Mesothelial cell of epicardium (in vitro differentiated cells): ENCODE measurements around the gene FSCN2. TPM values are rescaled to one million over a fixed set of nuclear protein-coding genes. Genes with fewer than 3 reads are reported as not detected.

Source experiments
- DNase-seq, 2 experiments: peaks; one replicate each; pipeline ENCODE4 v3.0.0; 2021; ENCODE audit warnings: low spot score in 2 of 2; ENCODE audit not compliant: unreplicated experiment in 2 of 2
- H3K27ac Mint-ChIP-seq: 2 replicates; pipeline ENCODE4 v1.8.0; 2021; ENCODE audit warnings: mixed read lengths
- H3K27me3 Mint-ChIP-seq: 2 replicates; pipeline ENCODE4 v1.8.0; 2021; ENCODE audit warnings: low read depth, mixed read lengths
- H3K36me3 Mint-ChIP-seq: 2 replicates; pipeline ENCODE4 v1.8.0; 2021; ENCODE audit warnings: mixed read lengths
- H3K4me1 Mint-ChIP-seq: 2 replicates; pipeline ENCODE4 v1.8.0; 2021; ENCODE audit warnings: mixed read lengths
- H3K4me3 Mint-ChIP-seq: 2 replicates; pipeline ENCODE4 v1.8.0; 2021; ENCODE audit warnings: mild to moderate bottlenecking, moderate library complexity, mixed read lengths
- H3K9me3 Mint-ChIP-seq: 2 replicates; pipeline ENCODE4 v1.8.0; 2021; ENCODE audit warnings: mixed read lengths
- CTCF ChIP-seq: fragments of 200-600 bp; sonication (generic); IDR thresholded peaks from one replicate; pipeline ENCODE4 v1.5.0; 2021; ENCODE audit warnings: antibody characterized with exemption; ENCODE audit not compliant: unreplicated experiment
- total RNA-seq: library from RNA; stranded (reverse); gene quantifications from 3 replicates; pipeline ENCODE4 v1.2.1, GENCODE V29; 2021

The FSCN2 gene
- total RNA-seq, 1 donor from 2014 or later = 17.3 TPM

GRCh38 chr17:81518113-81518784 lies 9.9 kb upstream of the FSCN2 start:
- H3K9me3 Mint-ChIP-seq = no peaks in the 10 kb centered on the region
- peak overlapping the region; percentile 44 for H3K27ac Mint-ChIP-seq
- H3K27me3 Mint-ChIP-seq = peaks cover 13% of the 10 kb centered on the region
- peak in 1 of 2 experiments; percentile 19 for DNase-seq
- peak overlapping the region; percentile 49 for H3K4me3 Mint-ChIP-seq
- TF ChIP-seq CTCF = no peak
- H3K4me1 Mint-ChIP-seq = peaks cover 36% of the 10 kb centered on the region
- H3K36me3 Mint-ChIP-seq = no peaks in the 10 kb centered on the region

GRCh38 chr17:81518785-81519283 lies 9.3 kb upstream of the FSCN2 start:
- peaks cover 13% of the 10 kb centered on the region for H3K27me3 Mint-ChIP-seq
- H3K9me3 Mint-ChIP-seq = no peaks in the 10 kb centered on the region
- peaks cover 34% of the 10 kb centered on the region for H3K4me1 Mint-ChIP-seq
- no peaks in the 10 kb centered on the region for H3K36me3 Mint-ChIP-seq
- no peak overlapping the region for H3K27ac Mint-ChIP-seq
- peak in 1 of 2 experiments; percentile 17 for DNase-seq
- peak overlapping the region; percentile 49 for H3K4me3 Mint-ChIP-seq
- no peak for TF ChIP-seq CTCF

- TF ChIP-seq CTCF = peak; percentile 92
- Mint-ChIP-seq H3K4me1 (peaks cover 34% of the 10 kb centered on the region), H3K36me3 (no peaks in the 10 kb centered on the region), H3K4me3 (peak overlapping the region; percentile 30), H3K9me3 (no peaks in the 10 kb centered on the region), H3K27me3 (peaks cover 13% of the 10 kb centered on the region), H3K27ac (no peak overlapping the region)
- DNase-seq = peak; percentile 48 to 70
Measured at GRCh38 chr17:81519284-81520020, 8.7 kb upstream of the FSCN2 start.

GRCh38 chr17:81520021-81520901 lies 7.9 kb upstream of the FSCN2 start:
- Mint-ChIP-seq H3K4me3 (peak overlapping the region; percentile 44), H3K27ac (no peak overlapping the region), H3K4me1 (peaks cover 31% of the 10 kb centered on the region), H3K27me3 (peaks cover 13% of the 10 kb centered on the region), H3K9me3 (no peaks in the 10 kb centered on the region), H3K36me3 (no peaks in the 10 kb centered on the region)
- DNase-seq = no peak
- no peak for TF ChIP-seq CTCF

- Mint-ChIP-seq H3K36me3 (no peaks in the 10 kb centered on the region), H3K27ac (no peak overlapping the region), H3K4me3 (no peak overlapping the region), H3K27me3 (peaks cover 13% of the 10 kb centered on the region), H3K4me1 (peaks cover 19% of the 10 kb centered on the region), H3K9me3 (no peaks in the 10 kb centered on the region)
- no peak for DNase-seq
- peak; percentile 24 for TF ChIP-seq CTCF
Measured at GRCh38 chr17:81522491-81523401, 5.4 kb upstream of the FSCN2 start.
